ENCODE results near the gene BLVRB. TPM values are rescaled to one million over a fixed set of nuclear protein-coding genes. Genes with fewer than 3 reads are reported as not detected.
A peak's percentile ranks its signal among the peaks of the same experiment; 100 is the strongest.

BLVRB gene
- total and polyA plus RNA-seq, 9 of the 15 experiments (the other 6 are each of a cell fraction or from before 2014, with no cell fraction given): 81.1 to 749 (median 331) TPM

DNA sequence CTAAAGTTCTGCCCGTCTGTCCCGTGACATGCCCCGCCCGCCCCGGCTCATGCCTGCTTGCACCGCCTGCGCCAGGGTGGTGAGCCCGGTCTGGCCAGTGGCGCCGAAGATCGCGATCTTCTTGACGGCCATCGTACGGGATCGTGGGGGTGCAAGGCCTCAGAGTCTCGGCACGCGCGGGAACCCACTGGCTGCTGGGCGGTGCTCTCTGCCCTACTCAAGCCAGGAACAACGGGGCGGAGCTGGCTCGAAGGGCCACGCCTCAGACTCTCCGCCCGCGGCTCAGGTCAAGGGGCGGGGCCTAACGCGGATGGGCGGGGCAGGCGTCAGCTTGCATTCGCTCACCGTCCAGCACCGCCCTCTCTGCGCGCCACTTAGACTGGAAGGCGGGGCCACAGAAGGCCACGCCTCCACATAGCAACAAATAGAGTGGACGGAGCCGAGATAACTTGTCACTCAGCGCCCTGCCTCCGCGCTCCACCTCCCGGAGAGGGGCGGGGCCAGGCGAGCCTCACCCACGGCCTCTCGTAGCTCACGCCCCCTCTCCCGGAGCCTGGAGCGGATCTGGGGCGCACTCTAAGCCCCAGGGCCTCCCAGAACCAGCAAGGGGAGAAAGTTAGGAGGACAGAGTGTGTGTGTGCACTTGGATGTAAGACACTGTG, at the start of gene BLVRB (continued):
- TF ChIP-seq NFATC3 (IDR thresholded peaks at IDR 0.05): no peak
- TF ChIP-seq ZBED1 (IDR thresholded peaks at IDR 0.05): 0 out of 2 replicates have a peak, but pooled peaks have one; percentile 23
- no peak for TF ChIP-seq CHD4 (IDR thresholded peaks at IDR 0.05; ENCODE audit: insufficient read depth, insufficient replicate concordance, low read depth, low read length, poor library complexity, severe bottlenecking)
- TF ChIP-seq ZNF699 (CRISPR knock-in tag; IDR thresholded peaks at IDR 0.05; ENCODE audit: insufficient replicate concordance): no peak
- TF ChIP-seq, protein P1, sequence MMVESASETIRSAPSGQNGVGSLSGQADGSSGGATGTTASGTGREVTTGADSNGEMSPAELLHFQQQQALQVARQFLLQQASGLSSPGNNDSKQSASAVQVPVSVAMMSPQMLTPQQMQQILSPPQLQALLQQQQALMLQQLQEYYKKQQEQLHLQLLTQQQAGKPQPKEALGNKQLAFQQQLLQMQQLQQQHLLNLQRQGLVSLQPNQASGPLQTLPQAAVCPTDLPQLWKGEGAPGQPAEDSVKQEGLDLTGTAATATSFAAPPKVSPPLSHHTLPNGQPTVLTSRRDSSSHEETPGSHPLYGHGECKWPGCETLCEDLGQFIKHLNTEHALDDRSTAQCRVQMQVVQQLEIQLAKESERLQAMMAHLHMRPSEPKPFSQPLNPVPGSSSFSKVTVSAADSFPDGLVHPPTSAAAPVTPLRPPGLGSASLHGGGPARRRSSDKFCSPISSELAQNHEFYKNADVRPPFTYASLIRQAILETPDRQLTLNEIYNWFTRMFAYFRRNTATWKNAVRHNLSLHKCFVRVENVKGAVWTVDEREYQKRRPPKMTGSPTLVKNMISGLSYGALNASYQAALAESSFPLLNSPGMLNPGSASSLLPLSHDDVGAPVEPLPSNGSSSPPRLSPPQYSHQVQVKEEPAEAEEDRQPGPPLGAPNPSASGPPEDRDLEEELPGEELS (CRISPR knock-in tag; IDR thresholded peaks at IDR 0.05; ENCODE audit: borderline replicate concordance): 0 out of 2 replicates have a peak, but pooled peaks have one; percentile 66
- TF ChIP-seq CHD1 (IDR thresholded peaks at IDR 0.05; ENCODE audit: low read length): no peak
- TF ChIP-seq NFE2 (IDR thresholded peaks at IDR 0.05; ENCODE audit: low read depth): no peak
- TF ChIP-seq MCM3 (IDR thresholded peaks at IDR 0.05): no peak
- TF ChIP-seq ZNF174 (CRISPR knock-in tag; IDR thresholded peaks at IDR 0.05): no peak
- no peak for TF ChIP-seq JUN (IDR thresholded peaks at IDR 0.05; ENCODE audit: borderline replicate concordance, low read depth, low read length)
- no peak for TF ChIP-seq JUN (CRISPR knock-in tag; IDR thresholded peaks at IDR 0.05; ENCODE audit: borderline replicate concordance)
- TF ChIP-seq ZZZ3 (IDR thresholded peaks at IDR 0.05): no peak
- peak; percentile 35 for TF ChIP-seq GABPB1 (CRISPR knock-in tag; IDR thresholded peaks at IDR 0.05)
- TF ChIP-seq, protein P2, sequence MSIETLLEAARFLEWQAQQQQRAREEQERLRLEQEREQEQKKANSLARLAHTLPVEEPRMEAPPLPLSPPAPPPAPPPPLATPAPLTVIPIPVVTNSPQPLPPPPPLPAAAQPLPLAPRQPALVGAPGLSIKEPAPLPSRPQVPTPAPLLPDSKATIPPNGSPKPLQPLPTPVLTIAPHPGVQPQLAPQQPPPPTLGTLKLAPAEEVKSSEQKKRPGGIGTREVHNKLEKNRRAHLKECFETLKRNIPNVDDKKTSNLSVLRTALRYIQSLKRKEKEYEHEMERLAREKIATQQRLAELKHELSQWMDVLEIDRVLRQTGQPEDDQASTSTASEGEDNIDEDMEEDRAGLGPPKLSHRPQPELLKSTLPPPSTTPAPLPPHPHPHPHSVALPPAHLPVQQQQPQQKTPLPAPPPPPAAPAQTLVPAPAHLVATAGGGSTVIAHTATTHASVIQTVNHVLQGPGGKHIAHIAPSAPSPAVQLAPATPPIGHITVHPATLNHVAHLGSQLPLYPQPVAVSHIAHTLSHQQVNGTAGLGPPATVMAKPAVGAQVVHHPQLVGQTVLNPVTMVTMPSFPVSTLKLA (conservative IDR thresholded peaks at IDR 0.05): no peak
- TF ChIP-seq, protein P3, sequence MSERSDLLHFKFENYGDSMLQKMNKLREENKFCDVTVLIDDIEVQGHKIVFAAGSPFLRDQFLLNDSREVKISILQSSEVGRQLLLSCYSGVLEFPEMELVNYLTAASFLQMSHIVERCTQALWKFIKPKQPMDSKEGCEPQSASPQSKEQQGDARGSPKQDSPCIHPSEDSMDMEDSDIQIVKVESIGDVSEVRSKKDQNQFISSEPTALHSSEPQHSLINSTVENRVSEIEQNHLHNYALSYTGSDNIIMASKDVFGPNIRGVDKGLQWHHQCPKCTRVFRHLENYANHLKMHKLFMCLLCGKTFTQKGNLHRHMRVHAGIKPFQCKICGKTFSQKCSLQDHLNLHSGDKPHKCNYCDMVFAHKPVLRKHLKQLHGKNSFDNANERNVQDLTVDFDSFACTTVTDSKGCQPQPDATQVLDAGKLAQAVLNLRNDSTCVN (CRISPR knock-in tag; IDR thresholded peaks at IDR 0.05): peak; percentile 58; the same call in 1 of the 2 replicates
- no peak for TF ChIP-seq ZNF124 (CRISPR knock-in tag; IDR thresholded peaks at IDR 0.05)
- TF ChIP-seq JUNB (CRISPR knock-in tag; conservative IDR thresholded peaks at IDR 0.05): no peak
- no peak for TF ChIP-seq TEAD4 (IDR thresholded peaks at IDR 0.05; ENCODE audit: low read length)
- TF ChIP-seq TEAD4 (CRISPR knock-in tag; IDR thresholded peaks at IDR 0.05; ENCODE audit: borderline replicate concordance): no peak
- no peak for TF ChIP-seq NEUROD1 (IDR thresholded peaks at IDR 0.05; ENCODE audit: borderline replicate concordance, low read depth, low read length, partially characterized antibody)
- TF ChIP-seq RBM39 (optimal IDR thresholded peaks at IDR 0.05; ENCODE audit: low read depth, low read length): no peak
- TF ChIP-seq, protein P4, sequence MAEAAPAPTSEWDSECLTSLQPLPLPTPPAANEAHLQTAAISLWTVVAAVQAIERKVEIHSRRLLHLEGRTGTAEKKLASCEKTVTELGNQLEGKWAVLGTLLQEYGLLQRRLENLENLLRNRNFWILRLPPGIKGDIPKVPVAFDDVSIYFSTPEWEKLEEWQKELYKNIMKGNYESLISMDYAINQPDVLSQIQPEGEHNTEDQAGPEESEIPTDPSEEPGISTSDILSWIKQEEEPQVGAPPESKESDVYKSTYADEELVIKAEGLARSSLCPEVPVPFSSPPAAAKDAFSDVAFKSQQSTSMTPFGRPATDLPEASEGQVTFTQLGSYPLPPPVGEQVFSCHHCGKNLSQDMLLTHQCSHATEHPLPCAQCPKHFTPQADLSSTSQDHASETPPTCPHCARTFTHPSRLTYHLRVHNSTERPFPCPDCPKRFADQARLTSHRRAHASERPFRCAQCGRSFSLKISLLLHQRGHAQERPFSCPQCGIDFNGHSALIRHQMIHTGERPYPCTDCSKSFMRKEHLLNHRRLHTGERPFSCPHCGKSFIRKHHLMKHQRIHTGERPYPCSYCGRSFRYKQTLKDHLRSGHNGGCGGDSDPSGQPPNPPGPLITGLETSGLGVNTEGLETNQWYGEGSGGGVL (CRISPR knock-in tag; IDR thresholded peaks at IDR 0.05): no peak
- no peak for TF ChIP-seq POLR2H (tag; IDR thresholded peaks at IDR 0.05; ENCODE audit: low read depth)

All from K562 (cell line).